GM12872 (cell line): Measurements from ENCODE around the gene ZNF335.

ENCODE experiments used
- CTCF ChIP-seq: IDR thresholded peaks from 3 replicates; pipeline ENCODE4 v1.5.1; 2011; ENCODE audit warnings: low read depth, mild to moderate bottlenecking, low read length, moderate library complexity; ENCODE audit not compliant: insufficient read depth

Gene ZNF335

GRCh38 chr20:45918182-45918737 lies 53.7 kb downstream of the ZNF335 start:
- TF ChIP-seq CTCF = no peak

DNA sequence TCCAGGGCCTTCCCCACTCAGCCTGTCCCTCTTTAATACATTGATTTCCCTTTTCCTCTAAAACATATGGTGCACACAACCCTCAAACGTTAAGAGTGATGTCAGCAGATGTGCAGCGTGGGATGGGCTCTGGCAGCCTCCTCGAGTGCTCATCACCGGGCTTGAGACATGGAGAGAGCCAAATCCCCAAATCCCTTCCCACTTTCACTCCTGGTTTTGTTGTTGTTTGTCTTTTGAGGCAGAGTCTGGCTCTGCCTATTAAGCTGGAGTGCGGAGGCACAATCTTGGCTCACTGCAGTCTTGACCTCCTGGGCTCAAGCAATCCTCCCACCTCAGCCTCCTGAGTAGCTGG lies 54.2 kb downstream of the ZNF335 start:
- TF ChIP-seq CTCF = no peak

DNA sequence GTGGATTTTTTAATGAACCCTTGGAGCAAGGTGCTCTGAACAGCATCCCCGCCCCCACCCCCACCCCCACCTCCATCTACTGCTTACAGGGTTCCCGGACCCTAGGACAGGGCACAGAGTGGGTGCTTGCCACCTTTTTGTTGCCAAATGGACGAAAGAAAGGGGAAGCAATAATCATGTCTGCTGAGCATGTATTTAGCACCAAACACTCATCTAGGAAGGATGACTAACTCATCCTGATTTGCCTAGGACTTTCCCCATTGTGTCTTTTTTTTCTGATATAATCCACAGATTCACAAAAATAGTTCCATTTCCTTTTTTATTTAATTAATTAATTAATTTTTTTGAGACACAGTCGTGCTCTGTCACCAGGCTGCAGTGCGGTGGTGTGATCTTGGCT lies 58.9 kb downstream of the ZNF335 start:
- TF ChIP-seq CTCF = no peak

- TF ChIP-seq CTCF = no peak
Observed at GRCh38 chr20:45912344-45912682, 59.7 kb downstream of the ZNF335 start.

GRCh38 chr20:45911486-45912343 lies 60.3 kb downstream of the ZNF335 start, which contains the start of gene PLTP:
Gene PLTP, minus strand, starts transcription at chr20:45912155. Its CDS starts 703 bp downstream, at chr20:45911452.
- no peak for TF ChIP-seq CTCF

- TF ChIP-seq CTCF = no peak
Observed at GRCh38 chr20:45910670-45911485, 61.1 kb downstream of the ZNF335 start.
